ENCODE data around the gene FLYWCH1. TPM values are rescaled to one million over a fixed set of nuclear protein-coding genes. Genes with fewer than 3 reads are reported as not detected.

FLYWCH1 gene
- total RNA-seq, 1 experiment from 2014 or later, result 12.5 TPM

- H3T11ph ChIP-seq (ENCODE audit: low read length), result no peak overlapping the region
- no peaks in the 10 kb centered on the region for H4K20me1 ChIP-seq (ENCODE audit: control insufficient read depth, insufficient read depth, insufficient read length)
- no peak overlapping the region for H4K5ac ChIP-seq (ENCODE audit: insufficient read length, low read depth, low read length)
- H2BK15ac ChIP-seq (ENCODE audit: low read depth, low read length), result no peak overlapping the region
- H2AFZ ChIP-seq (ENCODE audit: low read length), result no peak overlapping the region
- H3K27ac ChIP-seq (ENCODE audit: insufficient read length, low read depth, low read length), result no peak overlapping the region
- no peak for DNase-seq
- no peak overlapping the region for H3K14ac ChIP-seq (ENCODE audit: insufficient read depth, low read length)
- no peak overlapping the region for H3K23ac ChIP-seq (ENCODE audit: insufficient read length, low read depth, low read length)
- H3K27me3 ChIP-seq (ENCODE audit: insufficient read depth, low read length), result no peaks in the 10 kb centered on the region
- no peak overlapping the region for H3K9ac ChIP-seq (ENCODE audit: extremely low read depth, insufficient read length, low read length)
- WGBS (ENCODE audit: extremely low coverage, insufficient read length, low lambda C conversion rate), result no CpG with 5 or more reads among the region's 10 CpGs
- Mint-ChIP-seq H3K27me3 (ENCODE audit: low read depth) (peaks cover 4% of the 10 kb centered on the region), H3K9me3 (no peaks in the 10 kb centered on the region), H3K27ac (no peak overlapping the region), H3K4me1 (peaks cover 11 to 52% of the 10 kb centered on the region in 2 experiments), H3K4me3 (no peak overlapping the region; a peak in 1 of 5 replicates), H3K36me3 (ENCODE audit: insufficient read depth in 1 of 3, low read depth in 3 of 3) (no peaks in the 10 kb centered on the region)
- no peak overlapping the region for H2BK120ac ChIP-seq (ENCODE audit: low read depth, low read length, poor library complexity, severe bottlenecking)
- no peaks in the 10 kb centered on the region for H3K23me2 ChIP-seq (ENCODE audit: insufficient read length, low read depth, low read length, poor library complexity, severe bottlenecking)
- no peak overlapping the region for H3K56ac ChIP-seq (ENCODE audit: insufficient read length, low read depth, low read length)
- no peaks in the 10 kb centered on the region for H3K9me3 ChIP-seq (ENCODE audit: control insufficient read depth, low read depth, low read length)
- H2BK12ac ChIP-seq (ENCODE audit: insufficient read length, low read depth, low read length), result no peak overlapping the region
- H3K18ac ChIP-seq (ENCODE audit: insufficient read length, low read depth, low read length), result no peak overlapping the region
- H4K8ac ChIP-seq (replicated peaks; ENCODE audit: insufficient read length, low read depth, low read length), result no peak overlapping the region
- no peak overlapping the region for H3K4ac ChIP-seq (ENCODE audit: low read depth, low read length)
- no peak overlapping the region for H3K4me2 ChIP-seq (ENCODE audit: insufficient read depth, insufficient read length, low read length)
- H2BK20ac ChIP-seq (ENCODE audit: low read depth, low read length, poor library complexity, severe bottlenecking), result no peak overlapping the region
- no peaks in the 10 kb centered on the region for H3K79me2 ChIP-seq (ENCODE audit: insufficient read depth, low read length)
- H4K91ac ChIP-seq (ENCODE audit: insufficient read length, low read depth, low read length), result no peak overlapping the region
- no peaks in the 10 kb centered on the region for H3K79me1 ChIP-seq (ENCODE audit: insufficient read depth, low read depth, low read length, poor library complexity, severe bottlenecking)
- no peak for TF ChIP-seq CTCF (conservative IDR thresholded peaks at IDR 0.05)
- H3K4me1 ChIP-seq (ENCODE audit: insufficient read depth, low read length), result no peaks in the 10 kb centered on the region; the same call in 1 of the 2 replicates
- H2BK5ac ChIP-seq (ENCODE audit: insufficient read length, low read length), result no peak overlapping the region
- no peak overlapping the region for H2AK5ac ChIP-seq (ENCODE audit: insufficient read length, low read length)
Observed at GRCh38 chr16:2990891-2991290, 79.2 kb downstream of the FLYWCH1 start.

Measured in H9 (cell line).